PC-3 (cell line): ENCODE measurements around the gene BOD1. TPM values are rescaled to one million over a fixed set of nuclear protein-coding genes. Genes with fewer than 3 reads are reported as not detected.

Experiments used
- ATAC-seq: fragments of 200-7000 bp; cut with Tn5 transposase; 2 replicates; pipeline ENCODE4 v1.9.1; 2020; ENCODE audit warnings: mild to moderate bottlenecking, moderate library complexity
- BruUV-seq: library from RNA; stranded (reverse); fragments of 400-500 nt; replicated peaks from 2 replicates; lab custom pipeline; 2021; lab: Mats Ljungman, UMichigan
- CTCF ChIA-PET: fragments of 300-600 bp; sonication (Branson Sonifier 250); formaldehyde crosslinking; loops from one replicate; lab custom pipeline; 2022; ENCODE audit warnings: antibody characterized with exemption; lab: Charles Lee
- POLR2A ChIA-PET: fragments of 300-600 bp; sonication (Branson Sonifier 250); formaldehyde crosslinking; loops from one replicate; lab custom pipeline; 2022; ENCODE audit warnings: antibody characterized with exemption; ENCODE audit not compliant: unreplicated experiment; lab: Charles Lee
- DNase-seq: peaks from one replicate; pipeline ENCODE4 v3.0.0-alpha.2; 2015
- H2AFZ ChIP-seq: fragments of 300-600 bp; sonication (generic); 2 replicates; pipeline ENCODE4 v1.6.0; 2016; ENCODE audit warnings: antibody characterized with exemption, low read length
- H3F3A ChIP-seq: fragments of 300-600 bp; sonication (generic); one replicate; pipeline ENCODE4 v1.6.0; 2017; ENCODE audit warnings: antibody characterized with exemption, low read length, control low read depth, mild to moderate bottlenecking; ENCODE audit not compliant: unreplicated experiment
- H3K27ac ChIP-seq: fragments of 300-600 bp; sonication (generic); 2 replicates; pipeline ENCODE4 v1.5.1; 2016; ENCODE audit warnings: mild to moderate bottlenecking, low read length
- H3K27me3 ChIP-seq: fragments of 300-600 bp; sonication (generic); 2 replicates; pipeline ENCODE4 v1.6.1; 2016; ENCODE audit warnings: low read length, mixed read lengths
- H3K36me3 ChIP-seq: fragments of 300-600 bp; sonication (generic); 2 replicates; pipeline ENCODE4 v1.6.1; 2016; ENCODE audit warnings: low read depth, mixed run types, low read length, mixed read lengths
- H3K4me1 ChIP-seq: fragments of 300-600 bp; sonication (generic); 2 replicates; pipeline ENCODE4 v1.5.1; 2016; ENCODE audit warnings: low read length; ENCODE audit not compliant: insufficient read depth
- H3K4me2 ChIP-seq: fragments of 300-600 bp; sonication (generic); 2 replicates; pipeline ENCODE4 v1.6.0; 2016; ENCODE audit warnings: low read length
- H3K4me3 ChIP-seq: fragments of 300-600 bp; sonication (generic); 2 replicates; pipeline ENCODE4 v1.5.1; 2016; ENCODE audit warnings: mild to moderate bottlenecking, low read length, mixed read lengths
- H3K79me2 ChIP-seq: fragments of 300-600 bp; sonication (generic); 2 replicates; pipeline ENCODE4 v1.6.1; 2017; ENCODE audit warnings: low read length, mixed read lengths
- H3K9ac ChIP-seq: fragments of 300-600 bp; sonication (generic); 2 replicates; pipeline ENCODE4 v1.6.0; 2016; ENCODE audit warnings: mild to moderate bottlenecking, low read length
- H3K9me2 ChIP-seq: fragments of 300-600 bp; sonication (generic); replicated peaks from 2 replicates; pipeline ENCODE4 v1.6.1; 2016; ENCODE audit warnings: mixed run types, low read length, mixed read lengths
- H3K9me3 ChIP-seq: fragments of 300-600 bp; sonication (generic); 2 replicates; pipeline ENCODE4 v1.6.1; 2016; ENCODE audit warnings: low read length, mixed read lengths
- H4K20me1 ChIP-seq: fragments of 300-600 bp; sonication (generic); 2 replicates; pipeline ENCODE4 v1.6.1; 2016; ENCODE audit warnings: low read length, mixed read lengths
- EZH2 ChIP-seq: fragments of 300-600 bp; sonication (generic); IDR thresholded peaks from one replicate; pipeline ENCODE4 v1.6.1; 2017; ENCODE audit warnings: antibody characterized with exemption, mild to moderate bottlenecking, low read length; ENCODE audit not compliant: unreplicated experiment
- EZH2phosphoT487 ChIP-seq: fragments of 300-600 bp; sonication (generic); IDR thresholded peaks from 2 replicates; pipeline ENCODE4 v1.6.1; 2018; ENCODE audit warnings: mild to moderate bottlenecking, antibody characterized with exemption, low read length, borderline replicate concordance
- intact Hi-C: fragments of 100-400 bp; cut with micrococcal nuclease; formaldehyde crosslinking; loops from 2 replicates; pipeline ENCODE4 v1.9.0; 2023
- total RNA-seq: library from RNA; depleted of rRNA; stranded (reverse); fragments of >200 nt; gene quantifications from 2 replicates; pipeline ENCODE4 v1.2.3, GENCODE V29; 2014
- TF ChIP-seq, protein P1 (sequence below): fragments of 300-600 bp; sonication (generic); conservative IDR thresholded peaks from 2 replicates; pipeline ENCODE4 v1.5.1; 2017; ENCODE audit warnings: antibody characterized with exemption, low read depth, mild to moderate bottlenecking, low read length

BOD1 gene
- total RNA-seq, 1 experiment from 2014 or later = 153 TPM

DNA sequence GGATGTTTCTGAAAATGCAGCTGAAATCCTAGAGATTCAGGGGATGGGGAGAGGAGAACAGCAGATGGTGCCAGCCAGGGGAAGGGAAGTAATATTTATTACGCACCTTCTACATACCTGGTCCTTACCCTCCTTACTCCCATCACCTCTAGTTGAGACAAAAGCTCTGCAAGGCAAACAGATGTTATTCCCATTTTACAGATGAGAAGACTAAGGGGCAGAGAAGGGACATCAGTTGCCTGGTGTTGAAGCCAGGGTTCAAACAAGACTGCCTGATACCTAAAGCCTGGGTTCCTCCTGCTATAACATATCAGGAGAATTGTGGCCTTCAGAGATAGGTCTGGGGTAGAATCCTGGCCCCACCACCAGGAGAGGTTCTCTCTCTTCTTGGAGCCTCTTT is 7.3 kb upstream of the BOD1 start:
- no peak for TF ChIP-seq EZH2
- TF ChIP-seq EZH2phosphoT487 = no peak
- TF ChIP-seq, protein P1, sequence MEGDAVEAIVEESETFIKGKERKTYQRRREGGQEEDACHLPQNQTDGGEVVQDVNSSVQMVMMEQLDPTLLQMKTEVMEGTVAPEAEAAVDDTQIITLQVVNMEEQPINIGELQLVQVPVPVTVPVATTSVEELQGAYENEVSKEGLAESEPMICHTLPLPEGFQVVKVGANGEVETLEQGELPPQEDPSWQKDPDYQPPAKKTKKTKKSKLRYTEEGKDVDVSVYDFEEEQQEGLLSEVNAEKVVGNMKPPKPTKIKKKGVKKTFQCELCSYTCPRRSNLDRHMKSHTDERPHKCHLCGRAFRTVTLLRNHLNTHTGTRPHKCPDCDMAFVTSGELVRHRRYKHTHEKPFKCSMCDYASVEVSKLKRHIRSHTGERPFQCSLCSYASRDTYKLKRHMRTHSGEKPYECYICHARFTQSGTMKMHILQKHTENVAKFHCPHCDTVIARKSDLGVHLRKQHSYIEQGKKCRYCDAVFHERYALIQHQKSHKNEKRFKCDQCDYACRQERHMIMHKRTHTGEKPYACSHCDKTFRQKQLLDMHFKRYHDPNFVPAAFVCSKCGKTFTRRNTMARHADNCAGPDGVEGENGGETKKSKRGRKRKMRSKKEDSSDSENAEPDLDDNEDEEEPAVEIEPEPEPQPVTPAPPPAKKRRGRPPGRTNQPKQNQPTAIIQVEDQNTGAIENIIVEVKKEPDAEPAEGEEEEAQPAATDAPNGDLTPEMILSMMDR = no peak
- H3K9me3 ChIP-seq = no peaks in the 10 kb centered on the region
- no peaks in the 10 kb centered on the region for H4K20me1 ChIP-seq
- H3K4me1 ChIP-seq = peaks cover 15% of the 10 kb centered on the region; the same call in 1 of the 2 replicates
- POLR2A ChIA-PET = no interaction called here
- no peaks in the 10 kb centered on the region for H3K79me2 ChIP-seq
- no TSS peak for BruUV-seq
- no peak overlapping the region for H3K9ac ChIP-seq
- no peak overlapping the region for H3K27ac ChIP-seq
- intact Hi-C loops = loop anchor here (2.0 kb wide), 1 partner anchor 141 kb away; no protein-coding TSS in a partner anchor
- H3K9me2 ChIP-seq = no peaks in the 10 kb centered on the region
- CTCF ChIA-PET = no interaction called here
- no peak for DNase-seq
- no peak for ATAC-seq
- H2AFZ ChIP-seq = no peak overlapping the region
- no peak overlapping the region for H3K4me2 ChIP-seq
- H3K27me3 ChIP-seq = no peaks in the 10 kb centered on the region
- no peaks in the 10 kb centered on the region for H3F3A ChIP-seq
- no peaks in the 10 kb centered on the region for H3K36me3 ChIP-seq
- H3K4me3 ChIP-seq = no peak overlapping the region

DNA sequence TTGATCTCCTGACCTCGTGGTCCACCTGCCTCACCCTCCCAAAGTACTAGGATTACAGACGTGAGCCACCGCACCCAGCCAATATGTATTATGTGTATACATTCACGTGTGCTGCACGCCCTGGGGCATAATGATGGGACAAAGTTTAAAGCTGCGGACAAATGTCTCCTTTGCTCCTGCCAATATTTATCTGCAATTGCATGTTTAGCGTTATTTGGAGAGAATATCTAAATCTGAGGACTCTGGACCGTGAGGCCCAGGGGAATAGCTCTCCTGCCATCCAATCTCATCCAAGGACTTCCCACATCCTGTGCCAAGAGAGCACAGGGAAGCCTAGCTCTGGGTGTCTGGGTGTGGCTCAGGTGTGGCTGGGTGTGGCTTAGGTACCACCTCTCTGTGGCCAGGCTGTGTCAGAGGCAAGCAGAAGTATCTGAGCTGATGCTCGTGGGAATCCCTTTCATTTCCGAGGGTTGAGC is 6.9 kb upstream of the BOD1 start:
- BruUV-seq = no TSS peak

More for the DNA sequence above, 6.9 kb upstream of the BOD1 start:
- Histone ChIP-seq H4K20me1 (no peaks in the 10 kb centered on the region), H3K79me2 (no peaks in the 10 kb centered on the region), H3K36me3 (no peaks in the 10 kb centered on the region), H3K9me3 (no peaks in the 10 kb centered on the region), H3K4me2 (no peak overlapping the region), H2AFZ (no peak overlapping the region), H3K27me3 (no peaks in the 10 kb centered on the region), H3F3A (no peaks in the 10 kb centered on the region), H3K9me2 (no peaks in the 10 kb centered on the region), H3K4me1 (peaks cover 15% of the 10 kb centered on the region; the same call in 1 of the 2 replicates), H3K4me3 (no peak overlapping the region), H3K9ac (no peak overlapping the region), H3K27ac (no peak overlapping the region)
- ATAC-seq (0 out of 2 replicates have a peak, but pooled peaks have one; percentile 27), DNase-seq (peak; percentile 54)
- CTCF ChIA-PET = no interaction called here
- POLR2A ChIA-PET = no interaction called here
- TF ChIP-seq, protein P1 = no peak
- TF ChIP-seq EZH2phosphoT487 (no peak), EZH2 (no peak)
- intact Hi-C loops = no loop called here
